Measurements from ENCODE around the gene ARHGAP30.
"Not testable (repeated sequence)": the region's sequence is repeated elsewhere in the genome, so short reads cannot be mapped to it uniquely, and the experiment has no call there.

DNA sequence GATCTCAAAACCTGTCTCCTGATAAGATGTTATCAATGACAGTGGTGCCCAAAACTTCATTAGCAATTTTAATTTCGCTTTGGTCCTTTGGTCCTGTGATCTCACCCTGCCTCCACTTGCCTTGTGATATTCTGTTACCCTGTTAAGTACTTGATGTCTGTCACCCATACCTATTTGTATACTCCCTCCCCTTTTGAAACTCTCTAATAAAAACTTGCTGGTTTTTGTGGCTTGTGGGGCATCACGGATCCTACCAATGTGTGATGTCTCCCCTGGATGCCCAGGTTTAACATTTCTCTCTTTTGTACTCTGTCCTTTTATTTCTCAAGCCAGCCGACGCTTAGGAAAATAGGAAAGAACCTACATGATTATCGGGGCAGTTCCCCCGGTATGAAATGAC is 5.8 kb downstream of the ARHGAP30 start:
- TF ChIP-seq, protein P1, sequence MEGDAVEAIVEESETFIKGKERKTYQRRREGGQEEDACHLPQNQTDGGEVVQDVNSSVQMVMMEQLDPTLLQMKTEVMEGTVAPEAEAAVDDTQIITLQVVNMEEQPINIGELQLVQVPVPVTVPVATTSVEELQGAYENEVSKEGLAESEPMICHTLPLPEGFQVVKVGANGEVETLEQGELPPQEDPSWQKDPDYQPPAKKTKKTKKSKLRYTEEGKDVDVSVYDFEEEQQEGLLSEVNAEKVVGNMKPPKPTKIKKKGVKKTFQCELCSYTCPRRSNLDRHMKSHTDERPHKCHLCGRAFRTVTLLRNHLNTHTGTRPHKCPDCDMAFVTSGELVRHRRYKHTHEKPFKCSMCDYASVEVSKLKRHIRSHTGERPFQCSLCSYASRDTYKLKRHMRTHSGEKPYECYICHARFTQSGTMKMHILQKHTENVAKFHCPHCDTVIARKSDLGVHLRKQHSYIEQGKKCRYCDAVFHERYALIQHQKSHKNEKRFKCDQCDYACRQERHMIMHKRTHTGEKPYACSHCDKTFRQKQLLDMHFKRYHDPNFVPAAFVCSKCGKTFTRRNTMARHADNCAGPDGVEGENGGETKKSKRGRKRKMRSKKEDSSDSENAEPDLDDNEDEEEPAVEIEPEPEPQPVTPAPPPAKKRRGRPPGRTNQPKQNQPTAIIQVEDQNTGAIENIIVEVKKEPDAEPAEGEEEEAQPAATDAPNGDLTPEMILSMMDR (IDR thresholded peaks at IDR 0.05), result not testable (repeated sequence)
- not testable (repeated sequence) for TF ChIP-seq POLR2A (IDR thresholded peaks at IDR 0.05)
